SK-N-SH treated with all-trans-retinoic acid at 6 μM for 48 hours (cell line): ENCODE data around the gene CFAP65.

Experiments used
- ATAC-seq: fragments of 200-7000 bp; cut with Tn5 transposase; 3 replicates; pipeline ENCODE4 v1.9.1; 2020; ENCODE audit warnings: mild to moderate bottlenecking, moderate library complexity
- ARNTL ChIP-seq: fragments of 450-650 bp; formaldehyde crosslinking; IDR thresholded peaks from 2 replicates; pipeline ENCODE4 v1.5.0; 2020; ENCODE audit warnings: low read depth, mild to moderate bottlenecking, moderate library complexity, borderline replicate concordance
- BACH2 ChIP-seq: fragments of 250-450 bp; sonication (Bioruptor Pico); IDR thresholded peaks from 2 replicates; pipeline ENCODE4 v1.9.0; 2021; ENCODE audit warnings: mild to moderate bottlenecking, borderline replicate concordance
- CSDC2 ChIP-seq: fragments of 250-450 bp; sonication (Bioruptor Pico); IDR thresholded peaks from 2 replicates; pipeline ENCODE4 v1.5.0; 2020; ENCODE audit warnings: mild to moderate bottlenecking, moderate library complexity
- CSRNP3 ChIP-seq: fragments of 250-450 bp; sonication (Bioruptor Pico); IDR thresholded peaks from 2 replicates; pipeline ENCODE4 v1.5.1; 2021; ENCODE audit warnings: mild to moderate bottlenecking, moderate library complexity
- ESRRG ChIP-seq: fragments of 250-450 bp; sonication (Bioruptor Pico); IDR thresholded peaks from 2 replicates; pipeline ENCODE4 v1.6.1; 2021; ENCODE audit warnings: mild to moderate bottlenecking
- OSR1 ChIP-seq: fragments of 250-450 bp; sonication (Bioruptor Pico); IDR thresholded peaks from 2 replicates; pipeline ENCODE4 v1.8.0; 2022; ENCODE audit warnings: moderate library complexity, mild to moderate bottlenecking, inconsistent platforms
- PPARA ChIP-seq: fragments of 250-450 bp; sonication (Bioruptor Pico); IDR thresholded peaks from 2 replicates; pipeline ENCODE4 v1.5.0; 2020; ENCODE audit warnings: mild to moderate bottlenecking, borderline replicate concordance
- RARB ChIP-seq: fragments of 250-450 bp; sonication (Bioruptor Pico); IDR thresholded peaks from 2 replicates; pipeline ENCODE4 v1.8.0; 2021; ENCODE audit warnings: mild to moderate bottlenecking, moderate library complexity
- SNAI2 ChIP-seq: fragments of 250-450 bp; sonication (Bioruptor Pico); IDR thresholded peaks from 2 replicates; pipeline ENCODE4 v1.5.0; 2020; ENCODE audit warnings: mild to moderate bottlenecking, moderate library complexity
- TCF4 ChIP-seq: fragments of 250-450 bp; sonication (Bioruptor Pico); IDR thresholded peaks from 2 replicates; pipeline ENCODE4 v1.8.0; 2021; ENCODE audit warnings: mild to moderate bottlenecking, moderate library complexity, borderline replicate concordance
- TOX ChIP-seq: fragments of 250-450 bp; sonication (Bioruptor Pico); IDR thresholded peaks from 2 replicates; pipeline ENCODE4 v1.8.0; 2021; ENCODE audit warnings: mild to moderate bottlenecking, moderate library complexity, borderline replicate concordance
- ZC3H10 ChIP-seq: fragments of 250-450 bp; sonication (Bioruptor Pico); IDR thresholded peaks from 2 replicates; pipeline ENCODE4 v1.5.1; 2021; ENCODE audit warnings: mild to moderate bottlenecking, moderate library complexity
- ZFP3 ChIP-seq: fragments of 250-450 bp; sonication (Bioruptor Pico); IDR thresholded peaks from 2 replicates; pipeline ENCODE4 v1.5.0; 2020; ENCODE audit warnings: mild to moderate bottlenecking, moderate library complexity
- ZFP30 ChIP-seq: fragments of 450-650 bp; formaldehyde crosslinking; IDR thresholded peaks from 2 replicates; pipeline ENCODE4 v1.5.0; 2022; ENCODE audit warnings: mild to moderate bottlenecking, moderate library complexity
- ZNF8 ChIP-seq: fragments of 450-650 bp; formaldehyde crosslinking; IDR thresholded peaks from 2 replicates; pipeline ENCODE4 v1.5.0; 2020; ENCODE audit warnings: mild to moderate bottlenecking, moderate library complexity
- TF ChIP-seq, protein P1 (sequence below): fragments of 250-450 bp; sonication (Bioruptor Pico); IDR thresholded peaks from 2 replicates; pipeline ENCODE4 v1.8.0; 2020; ENCODE audit warnings: mild to moderate bottlenecking, moderate library complexity, borderline replicate concordance
- TF ChIP-seq, protein P2 (sequence below): fragments of 250-450 bp; sonication (Bioruptor Pico); IDR thresholded peaks from 2 replicates; pipeline ENCODE4 v1.5.0; 2020; ENCODE audit warnings: mild to moderate bottlenecking, moderate library complexity
- TF ChIP-seq, protein P3 (sequence below): fragments of 250-450 bp; sonication (Bioruptor Pico); IDR thresholded peaks from 2 replicates; pipeline ENCODE4 v1.8.0; 2021; ENCODE audit warnings: low read depth, mild to moderate bottlenecking, moderate library complexity, borderline replicate concordance

Gene CFAP65

DNA sequence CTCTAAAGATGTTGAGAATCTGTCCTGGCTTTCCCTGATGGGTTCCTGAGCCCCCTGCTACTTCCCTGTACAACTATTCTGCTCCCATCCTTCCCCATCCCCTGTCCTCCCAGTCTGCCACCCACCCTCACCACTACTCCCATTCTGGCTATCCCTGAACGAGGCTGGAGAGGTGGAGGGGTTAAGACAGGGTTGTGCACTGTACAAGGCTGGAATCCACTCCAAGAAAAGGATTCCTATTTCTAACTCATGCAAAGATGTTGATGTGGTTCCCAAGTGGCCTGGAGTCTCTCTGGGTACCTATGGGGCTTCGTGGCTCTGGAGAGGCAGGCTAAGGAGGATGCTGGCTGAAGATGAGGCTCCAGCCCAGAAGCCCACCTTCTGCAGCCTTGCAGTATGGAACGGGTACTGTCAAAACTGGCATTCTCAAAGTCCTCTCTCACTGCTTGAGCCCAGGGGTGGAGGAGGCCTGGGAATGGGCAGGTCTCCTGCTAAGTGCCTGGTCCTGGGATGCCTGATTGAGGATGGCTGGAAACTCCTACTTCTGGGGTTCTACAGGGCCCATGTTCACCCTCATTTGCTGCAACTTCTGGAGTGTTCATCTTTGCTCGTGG, 55.1 kb downstream of the CFAP65 start:
- TF ChIP-seq, protein P1, sequence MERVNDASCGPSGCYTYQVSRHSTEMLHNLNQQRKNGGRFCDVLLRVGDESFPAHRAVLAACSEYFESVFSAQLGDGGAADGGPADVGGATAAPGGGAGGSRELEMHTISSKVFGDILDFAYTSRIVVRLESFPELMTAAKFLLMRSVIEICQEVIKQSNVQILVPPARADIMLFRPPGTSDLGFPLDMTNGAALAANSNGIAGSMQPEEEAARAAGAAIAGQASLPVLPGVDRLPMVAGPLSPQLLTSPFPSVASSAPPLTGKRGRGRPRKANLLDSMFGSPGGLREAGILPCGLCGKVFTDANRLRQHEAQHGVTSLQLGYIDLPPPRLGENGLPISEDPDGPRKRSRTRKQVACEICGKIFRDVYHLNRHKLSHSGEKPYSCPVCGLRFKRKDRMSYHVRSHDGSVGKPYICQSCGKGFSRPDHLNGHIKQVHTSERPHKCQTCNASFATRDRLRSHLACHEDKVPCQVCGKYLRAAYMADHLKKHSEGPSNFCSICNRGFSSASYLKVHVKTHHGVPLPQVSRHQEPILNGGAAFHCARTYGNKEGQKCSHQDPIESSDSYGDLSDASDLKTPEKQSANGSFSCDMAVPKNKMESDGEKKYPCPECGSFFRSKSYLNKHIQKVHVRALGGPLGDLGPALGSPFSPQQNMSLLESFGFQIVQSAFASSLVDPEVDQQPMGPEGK: no peak
- TF ChIP-seq OSR1 (no peak), ZC3H10 (CRISPR knock-in tag) (no peak), TCF4 (CRISPR knock-in tag) (no peak), ZFP3 (CRISPR knock-in tag) (no peak), ZNF8 (CRISPR knock-in tag) (no peak), BACH2 (CRISPR knock-in tag) (no peak)
- ATAC-seq: no peak

DNA sequence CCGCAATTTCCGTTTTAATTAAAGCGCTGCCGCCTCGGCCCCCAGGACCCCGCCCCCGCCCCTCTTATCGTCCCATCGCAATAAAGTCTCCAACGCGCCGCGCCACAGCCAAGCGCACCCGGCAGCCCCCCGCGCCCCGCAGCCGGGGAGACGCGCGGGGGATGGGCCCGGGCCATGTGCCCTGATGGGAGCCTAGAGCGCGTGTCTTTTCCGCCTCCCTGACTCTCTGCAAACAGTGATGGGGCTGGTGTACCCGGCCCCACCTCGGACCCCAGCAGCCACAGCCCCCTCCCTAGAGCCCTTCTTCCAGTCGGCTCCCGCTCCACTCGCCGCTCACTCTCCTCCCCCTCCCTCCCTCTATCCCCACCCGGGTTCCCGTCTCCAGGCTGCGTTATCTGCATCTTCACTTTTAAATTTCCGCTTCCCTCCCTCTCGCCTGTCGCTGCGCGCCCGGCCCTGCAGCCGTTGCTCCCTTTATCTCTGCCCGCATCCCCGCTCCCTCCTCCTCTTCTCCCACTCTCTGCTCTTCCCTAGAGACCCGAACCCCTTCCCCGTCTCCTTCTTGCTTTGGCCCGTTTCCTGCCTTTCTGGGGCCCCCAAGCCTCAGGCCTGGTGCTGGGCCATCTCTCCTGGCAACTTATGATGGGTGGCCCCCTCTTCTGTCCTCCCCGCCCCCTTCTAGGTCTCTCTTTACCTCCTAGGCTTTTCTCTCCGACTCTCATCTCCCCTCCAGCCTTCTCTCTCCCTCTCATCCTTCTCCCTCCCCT, 55.8 kb downstream of the CFAP65 start:
- TF ChIP-seq, protein P2, sequence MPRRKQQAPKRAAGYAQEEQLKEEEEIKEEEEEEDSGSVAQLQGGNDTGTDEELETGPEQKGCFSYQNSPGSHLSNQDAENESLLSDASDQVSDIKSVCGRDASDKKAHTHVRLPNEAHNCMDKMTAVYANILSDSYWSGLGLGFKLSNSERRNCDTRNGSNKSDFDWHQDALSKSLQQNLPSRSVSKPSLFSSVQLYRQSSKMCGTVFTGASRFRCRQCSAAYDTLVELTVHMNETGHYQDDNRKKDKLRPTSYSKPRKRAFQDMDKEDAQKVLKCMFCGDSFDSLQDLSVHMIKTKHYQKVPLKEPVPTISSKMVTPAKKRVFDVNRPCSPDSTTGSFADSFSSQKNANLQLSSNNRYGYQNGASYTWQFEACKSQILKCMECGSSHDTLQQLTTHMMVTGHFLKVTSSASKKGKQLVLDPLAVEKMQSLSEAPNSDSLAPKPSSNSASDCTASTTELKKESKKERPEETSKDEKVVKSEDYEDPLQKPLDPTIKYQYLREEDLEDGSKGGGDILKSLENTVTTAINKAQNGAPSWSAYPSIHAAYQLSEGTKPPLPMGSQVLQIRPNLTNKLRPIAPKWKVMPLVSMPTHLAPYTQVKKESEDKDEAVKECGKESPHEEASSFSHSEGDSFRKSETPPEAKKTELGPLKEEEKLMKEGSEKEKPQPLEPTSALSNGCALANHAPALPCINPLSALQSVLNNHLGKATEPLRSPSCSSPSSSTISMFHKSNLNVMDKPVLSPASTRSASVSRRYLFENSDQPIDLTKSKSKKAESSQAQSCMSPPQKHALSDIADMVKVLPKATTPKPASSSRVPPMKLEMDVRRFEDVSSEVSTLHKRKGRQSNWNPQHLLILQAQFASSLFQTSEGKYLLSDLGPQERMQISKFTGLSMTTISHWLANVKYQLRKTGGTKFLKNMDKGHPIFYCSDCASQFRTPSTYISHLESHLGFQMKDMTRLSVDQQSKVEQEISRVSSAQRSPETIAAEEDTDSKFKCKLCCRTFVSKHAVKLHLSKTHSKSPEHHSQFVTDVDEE: no peak
- no peak; the same call in 1 of the 2 replicates for TF ChIP-seq TCF4 (CRISPR knock-in tag)
- TF ChIP-seq CSRNP3 (CRISPR knock-in tag): no peak
- TF ChIP-seq RARB (CRISPR knock-in tag): no peak
- no peak for TF ChIP-seq PPARA
- no peak for TF ChIP-seq ARNTL (CRISPR knock-in tag)
- TF ChIP-seq BACH2 (CRISPR knock-in tag): no peak
- no peak for TF ChIP-seq ZFP3 (CRISPR knock-in tag)
- no peak for TF ChIP-seq ZFP30 (CRISPR knock-in tag)
- TF ChIP-seq TOX (CRISPR knock-in tag): no peak

DNA sequence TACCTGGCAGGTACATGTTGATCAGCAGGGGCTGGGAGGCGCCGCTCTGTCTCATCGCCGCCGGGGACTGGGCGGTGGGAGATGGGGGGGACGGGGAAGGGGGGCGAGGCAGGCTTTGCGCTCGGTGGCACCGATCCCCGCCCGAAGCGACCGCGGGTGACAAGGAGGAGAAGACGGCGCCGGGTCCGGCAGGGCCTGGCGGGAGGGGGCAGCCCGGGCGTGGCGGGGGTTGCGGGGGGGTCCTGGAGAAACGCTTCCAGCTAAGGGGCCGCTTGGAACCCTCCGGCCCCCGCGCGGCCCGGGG, 56.3 kb downstream of the CFAP65 start, which contains the start of gene FEV:
Gene FEV (minus strand): TSS at position 164 of the 304 bp plus-strand sequence. CDS start 109 bp downstream, at position 55.
- no peak for ATAC-seq

More for the DNA sequence above, 55.8 kb downstream of the CFAP65 start:
- ATAC-seq: peak; percentile 31; the same call in 2 of the 3 replicates

More for the DNA sequence above, 56.3 kb downstream of the CFAP65 start, which contains the start of gene FEV:
- TF ChIP-seq, protein P3, sequence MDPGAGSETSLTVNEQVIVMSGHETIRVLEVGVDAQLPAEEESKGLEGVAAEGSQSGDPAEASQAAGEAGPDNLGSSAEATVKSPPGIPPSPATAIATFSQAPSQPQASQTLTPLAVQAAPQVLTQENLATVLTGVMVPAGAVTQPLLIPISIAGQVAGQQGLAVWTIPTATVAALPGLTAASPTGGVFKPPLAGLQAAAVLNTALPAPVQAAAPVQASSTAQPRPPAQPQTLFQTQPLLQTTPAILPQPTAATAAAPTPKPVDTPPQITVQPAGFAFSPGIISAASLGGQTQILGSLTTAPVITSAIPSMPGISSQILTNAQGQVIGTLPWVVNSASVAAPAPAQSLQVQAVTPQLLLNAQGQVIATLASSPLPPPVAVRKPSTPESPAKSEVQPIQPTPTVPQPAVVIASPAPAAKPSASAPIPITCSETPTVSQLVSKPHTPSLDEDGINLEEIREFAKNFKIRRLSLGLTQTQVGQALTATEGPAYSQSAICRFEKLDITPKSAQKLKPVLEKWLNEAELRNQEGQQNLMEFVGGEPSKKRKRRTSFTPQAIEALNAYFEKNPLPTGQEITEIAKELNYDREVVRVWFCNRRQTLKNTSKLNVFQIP (CRISPR knock-in tag): no peak
- TF ChIP-seq, protein P1: no peak
- TF ChIP-seq PPARA: no peak
- TF ChIP-seq ZFP30 (CRISPR knock-in tag): no peak
- no peak for TF ChIP-seq CSDC2
- no peak for TF ChIP-seq TCF4 (CRISPR knock-in tag)
- no peak for TF ChIP-seq ZNF8 (CRISPR knock-in tag)
- TF ChIP-seq BACH2 (CRISPR knock-in tag): no peak
- no peak for TF ChIP-seq SNAI2 (CRISPR knock-in tag)
- TF ChIP-seq ZC3H10 (CRISPR knock-in tag): no peak
- TF ChIP-seq ARNTL (CRISPR knock-in tag): no peak
- TF ChIP-seq CSRNP3 (CRISPR knock-in tag): no peak
- TF ChIP-seq ESRRG (CRISPR knock-in tag): no peak
